Tibial nerve (tissue), 4 donors: Measurements from ENCODE around the gene CDK5RAP3. TPM values are rescaled to one million over a fixed set of nuclear protein-coding genes. Genes with fewer than 3 reads are reported as not detected.

ENCODE experiments used
- DNase-seq, 2 donors: peaks; one replicate each; pipeline ENCODE4 v3.0.0-alpha.2; 2019; ENCODE audit warnings: low spot score in 2 of 2
- H3K27ac ChIP-seq, 4 donors: fragments of 200-600 bp; sonication (generic) in 3 of 4; one replicate each; pipeline ENCODE4 v1.5.1; 2017 to 2019; ENCODE audit warnings: mild to moderate bottlenecking in 1 of 4
- H3K27me3 ChIP-seq, 2 donors: fragments of 200-600 bp; sonication (generic) in 1 of 2; one replicate each; pipeline versions ENCODE4 v1.5.1 to v1.6.0; 2017 to 2019
- H3K36me3 ChIP-seq, 3 donors: fragments of 200-600 bp; sonication (generic); one replicate each; pipeline ENCODE4 v1.5.1; 2018 to 2019
- H3K4me1 ChIP-seq, 4 donors: fragments of 200-600 bp; sonication (generic) in 3 of 4; one replicate each; pipeline ENCODE4 v1.5.1; 2017 to 2019
- H3K4me3 ChIP-seq, 4 donors: fragments of 200-600 bp; sonication (generic) in 3 of 4; one replicate each; pipeline ENCODE4 v1.5.1; 2017 to 2019; ENCODE audit warnings: mild to moderate bottlenecking in 1 of 4, moderate library complexity in 1 of 4
- H3K9me3 ChIP-seq, 4 donors: fragments of 200-600 bp; sonication (generic) in 3 of 4; one replicate each; pipeline ENCODE4 v1.5.1; 2017 to 2019
- CTCF ChIP-seq, 5 experiments: fragments of 200-600 bp in 3 of 5; fragments of 450-650 bp in 2 of 5; sonication (generic) in 3 of 5; IDR thresholded peaks; one replicate each; pipeline ENCODE4 v1.5.1; 2016 to 2019; ENCODE audit warnings: antibody characterized with exemption in 5 of 5, mild to moderate bottlenecking in 3 of 5, moderate library complexity in 2 of 5
- EP300 ChIP-seq, 2 donors: sonication (generic); formaldehyde crosslinking; IDR thresholded peaks; one replicate each; pipeline ENCODE4 v1.6.1; 2017; ENCODE audit warnings: antibody characterized with exemption in 2 of 2, mild to moderate bottlenecking in 1 of 2
- POLR2A ChIP-seq, 2 donors: fragments of 450-650 bp; IDR thresholded peaks; one replicate each; pipeline ENCODE4 v1.6.1; 2017; ENCODE audit warnings: antibody characterized with exemption in 2 of 2, mild to moderate bottlenecking in 2 of 2, moderate library complexity in 2 of 2
- WGBS, 2 donors: methylation state at CpG; one replicate each; pipeline ENCODE4 v1.1.5; 2018; 5-methylcytosine and 5-hydroxymethylcytosine counted together
- total RNA-seq, 4 donors: library from RNA; depleted of rRNA; stranded (reverse); fragments of >200 nt; gene quantifications; one replicate each; pipeline ENCODE4 v1.1.0, GENCODE V29; 2016

The CDK5RAP3 gene
- total RNA-seq, 4 donors from 2014 or later = 163 to 310 (median 200) TPM

GRCh38 chr17:47952171-47953021 is 18.5 kb upstream of the CDK5RAP3 start:
- H3K4me3 ChIP-seq = no peak overlapping the region
- H3K4me1 ChIP-seq = peaks cover 0 to 29% (median 13%) of the 10 kb centered on the region in 4 donors
- H3K27me3 ChIP-seq = no peaks in the 10 kb centered on the region
- no peak for DNase-seq
- peak overlapping the region in 1 of 4 donors; percentile 45 for H3K27ac ChIP-seq
- 77 to 81% methylated on average over 12 of the region's 12 CpGs for WGBS, 2 donors
- no peaks in the 10 kb centered on the region for H3K9me3 ChIP-seq
- TF ChIP-seq EP300 (IDR thresholded peaks at IDR 0.05) = no peak
- TF ChIP-seq CTCF (IDR thresholded peaks at IDR 0.05) = no peak
- TF ChIP-seq POLR2A (IDR thresholded peaks at IDR 0.05) = no peak
- no peaks in the 10 kb centered on the region for H3K36me3 ChIP-seq

GRCh38 chr17:47953909-47954308 is 17.0 kb upstream of the CDK5RAP3 start:
- peak overlapping the region in 1 of 4 donors; percentile 55 for H3K27ac ChIP-seq
- no peaks in the 10 kb centered on the region for H3K27me3 ChIP-seq
- H3K4me1 ChIP-seq = peaks cover 0 to 26% (median 11%) of the 10 kb centered on the region in 4 donors
- no peaks in the 10 kb centered on the region for H3K36me3 ChIP-seq
- no peak for DNase-seq
- no peak for TF ChIP-seq CTCF (IDR thresholded peaks at IDR 0.05)
- TF ChIP-seq POLR2A (IDR thresholded peaks at IDR 0.05) = no peak
- TF ChIP-seq EP300 (IDR thresholded peaks at IDR 0.05) = no peak
- H3K9me3 ChIP-seq = no peaks in the 10 kb centered on the region
- H3K4me3 ChIP-seq = peak overlapping the region in 1 of 4 donors; percentile 1

- H3K9me3 ChIP-seq = no peaks in the 10 kb centered on the region
- H3K27me3 ChIP-seq = no peaks in the 10 kb centered on the region
- no peaks in the 10 kb centered on the region for H3K36me3 ChIP-seq
- DNase-seq = no peak
- peak overlapping the region in 1 of 4 donors; percentile 27 for H3K4me3 ChIP-seq
- TF ChIP-seq CTCF (IDR thresholded peaks at IDR 0.05) (no peak), EP300 (IDR thresholded peaks at IDR 0.05) (no peak), POLR2A (IDR thresholded peaks at IDR 0.05) (no peak)
- 78 to 83% methylated on average over 7 of the region's 7 CpGs for WGBS, 2 donors
- H3K27ac ChIP-seq = peak overlapping the region in 2 of 4 donors; percentile 59 to 64
- peaks cover 0 to 7% (median 0%) of the 10 kb centered on the region in 4 donors for H3K4me1 ChIP-seq
Observed at GRCh38 chr17:47955497-47956461, 15.1 kb upstream of the CDK5RAP3 start.

- H3K27me3 ChIP-seq = no peaks in the 10 kb centered on the region
- no peak for TF ChIP-seq EP300 (IDR thresholded peaks at IDR 0.05)
- no peak for TF ChIP-seq POLR2A (IDR thresholded peaks at IDR 0.05)
- no peak for TF ChIP-seq CTCF (IDR thresholded peaks at IDR 0.05)
- no peaks in the 10 kb centered on the region for H3K36me3 ChIP-seq
- peak overlapping the region in 1 of 4 donors; percentile 68 for H3K27ac ChIP-seq
- H3K4me1 ChIP-seq = peaks cover 0 to 7% (median 0%) of the 10 kb centered on the region in 4 donors
- no peaks in the 10 kb centered on the region for H3K9me3 ChIP-seq
- peak overlapping the region in 1 of 4 donors; percentile 27 for H3K4me3 ChIP-seq
- no peak for DNase-seq
- 55 to 76% methylated on average over 3 of the region's 4 CpGs for WGBS, 2 donors
Observed at GRCh38 chr17:47956791-47957590, 13.9 kb upstream of the CDK5RAP3 start.
